Liver (tissue), 9 donors: Measurements from ENCODE around the gene HMX3. TPM values are rescaled to one million over a fixed set of nuclear protein-coding genes. Genes with fewer than 3 reads are reported as not detected.

Source experiments
- DNase-seq: peaks from one replicate; pipeline ENCODE4 v3.0.0-alpha.2; 2017; ENCODE audit warnings: low spot score
- H3K27ac ChIP-seq, 2 donors: one replicate each; pipeline ENCODE4 v1.7.0; 2013; ENCODE audit warnings: inconsistent platforms in 2 of 2, low read length in 2 of 2, control low read depth in 1 of 2, low read depth in 1 of 2, mild to moderate bottlenecking in 1 of 2
- H3K27me3 ChIP-seq, 4 donors: one replicate each; pipeline versions ENCODE4 v1.6.1 to v1.7.0; 2013; ENCODE audit warnings: low read length in 3 of 4, inconsistent platforms in 1 of 4, mild to moderate bottlenecking in 1 of 4, moderate library complexity in 1 of 4; ENCODE audit not compliant: control insufficient read depth in 4 of 4, insufficient read depth in 4 of 4
- H3K36me3 ChIP-seq, 4 donors: one replicate each; pipeline versions ENCODE4 v1.6.1 to v1.7.0; 2013; ENCODE audit warnings: low read length in 3 of 4, mild to moderate bottlenecking in 3 of 4, low read depth in 1 of 4, moderate library complexity in 1 of 4; ENCODE audit not compliant: control insufficient read depth in 4 of 4, insufficient read depth in 3 of 4
- H3K4me1 ChIP-seq, 4 donors: one replicate each; pipeline versions ENCODE4 v1.6.1 to v1.7.0; 2013; ENCODE audit warnings: low read length in 3 of 4, mild to moderate bottlenecking in 3 of 4, moderate library complexity in 1 of 4; ENCODE audit not compliant: control insufficient read depth in 4 of 4, insufficient read depth in 4 of 4
- H3K4me3 ChIP-seq, 3 donors: one replicate each; pipeline versions ENCODE4 v1.6.1 to v1.7.0; 2013; ENCODE audit warnings: low read length in 3 of 3, control low read depth in 1 of 3, low read depth in 1 of 3, mild to moderate bottlenecking in 1 of 3
- H3K9ac ChIP-seq, 2 donors: one replicate each; pipeline ENCODE4 v1.7.0; 2013; ENCODE audit warnings: low read length in 2 of 2, mild to moderate bottlenecking in 2 of 2, moderate library complexity in 2 of 2, control low read depth in 1 of 2, low read depth in 1 of 2
- H3K9me3 ChIP-seq, 4 donors: one replicate each; pipeline versions ENCODE4 v1.6.1 to v1.7.0; 2013; ENCODE audit warnings: low read length in 3 of 4; ENCODE audit not compliant: control insufficient read depth in 4 of 4
- EGR1 ChIP-seq, 2 donors: IDR thresholded peaks; 2 replicates each; pipeline ENCODE4 v1.6.1; 2016 to 2018; ENCODE audit warnings: antibody characterized with exemption in 2 of 2, low read depth in 2 of 2
- FOXA1 ChIP-seq: IDR thresholded peaks from 2 replicates; pipeline ENCODE4 v1.6.1; 2016; ENCODE audit warnings: antibody characterized with exemption
- FOXA2 ChIP-seq: IDR thresholded peaks from 2 replicates; pipeline ENCODE4 v1.6.1; 2016; ENCODE audit warnings: antibody characterized with exemption
- GABPA ChIP-seq, 2 donors: IDR thresholded peaks in 1 of 2; conservative IDR thresholded peaks in 1 of 2; 2 replicates each; pipeline ENCODE4 v1.6.1; 2016; ENCODE audit warnings: antibody characterized with exemption in 2 of 2, mild to moderate bottlenecking in 1 of 2, moderate library complexity in 1 of 2
- HNF4A ChIP-seq, 2 donors: conservative IDR thresholded peaks; 2 replicates each; pipeline ENCODE4 v1.6.1; 2016; ENCODE audit warnings: antibody characterized with exemption in 2 of 2, mild to moderate bottlenecking in 2 of 2
- HNF4G ChIP-seq: IDR thresholded peaks from 2 replicates; pipeline ENCODE4 v1.6.1; 2016; ENCODE audit warnings: antibody characterized with exemption
- JUND ChIP-seq, 2 donors: IDR thresholded peaks; 2 replicates each; pipeline ENCODE4 v1.6.1; 2016; ENCODE audit warnings: antibody characterized with exemption in 2 of 2
- NR2F2 ChIP-seq: IDR thresholded peaks from 2 replicates; pipeline ENCODE4 v1.6.1; 2016; ENCODE audit warnings: antibody characterized with exemption
- RAD21 ChIP-seq, 2 donors: IDR thresholded peaks; 2 replicates each; pipeline ENCODE4 v1.6.1; 2016; ENCODE audit warnings: antibody characterized with exemption in 2 of 2, mild to moderate bottlenecking in 2 of 2
- RXRA ChIP-seq, 2 donors: IDR thresholded peaks; 2 replicates each; pipeline ENCODE4 v1.6.1; 2017 to 2018; ENCODE audit warnings: antibody characterized with exemption in 2 of 2, mild to moderate bottlenecking in 1 of 2
- SP1 ChIP-seq: IDR thresholded peaks from 2 replicates; pipeline ENCODE4 v1.6.1; 2018; ENCODE audit warnings: antibody characterized with exemption, mild to moderate bottlenecking
- TAF1 ChIP-seq: conservative IDR thresholded peaks from 2 replicates; pipeline ENCODE4 v1.6.1; 2016; ENCODE audit warnings: antibody characterized with exemption, mild to moderate bottlenecking
- YY1 ChIP-seq: IDR thresholded peaks from 2 replicates; pipeline ENCODE4 v1.6.1; 2016; ENCODE audit warnings: antibody characterized with exemption, mild to moderate bottlenecking
- WGBS: extraction: QIAGEN DNeasy Blood & Tissue Kit; methylation state at CpG from one replicate; pipeline ENCODE4 v1.1.7; 2013; 5-methylcytosine and 5-hydroxymethylcytosine counted together
- polyA plus RNA-seq, 2 donors: library from polyadenylated mRNA; stranded (reverse) in 1 of 2; unstranded in 1 of 2; fragments of 200-250 nt in 1 of 2; fragments of >200 nt in 1 of 2; fragmentation: Nextera tagmentation in 1 of 2; extraction: Ambion mirVana in 1 of 2; gene quantifications; one replicate each; pipeline versions ENCODE4 v1.2.1 to v1.2.3, GENCODE V29; 2013 to 2015
- total RNA-seq, 2 donors: library from RNA; depleted of rRNA; stranded (reverse); fragments of >200 nt; gene quantifications; one replicate each; pipeline ENCODE4 v1.2.3, GENCODE V29; 2014
- TF ChIP-seq, protein P1 (sequence below): fragments of 150-350 bp; IDR thresholded peaks from 2 replicates; pipeline ENCODE4 v1.5.1; 2017; ENCODE audit warnings: improper control_type of control experiment, low read depth, low read length; ENCODE audit not compliant: missing input control
- TF ChIP-seq, protein P2 (sequence below): IDR thresholded peaks from 2 replicates; pipeline ENCODE4 v1.6.1; 2016; ENCODE audit warnings: antibody characterized with exemption
- TF ChIP-seq, protein P3 (sequence below): IDR thresholded peaks from 2 replicates; pipeline ENCODE4 v1.6.1; 2016; ENCODE audit warnings: antibody characterized with exemption, mild to moderate bottlenecking
- TF ChIP-seq, protein P4 (sequence below): IDR thresholded peaks from 2 replicates; pipeline ENCODE4 v1.6.1; 2016; ENCODE audit warnings: antibody characterized with exemption
- TF ChIP-seq, protein P5 (sequence below): IDR thresholded peaks from 2 replicates; pipeline ENCODE4 v1.6.1; 2016; ENCODE audit warnings: antibody characterized with exemption
- donor health status: healthy.
- donor health status: healthy.
- donor health status: healthy.
- donor health status: healthy.
- donor health status: healthy.

The HMX3 gene
- total and polyA plus RNA-seq, 4 donors = not detected

DNA sequence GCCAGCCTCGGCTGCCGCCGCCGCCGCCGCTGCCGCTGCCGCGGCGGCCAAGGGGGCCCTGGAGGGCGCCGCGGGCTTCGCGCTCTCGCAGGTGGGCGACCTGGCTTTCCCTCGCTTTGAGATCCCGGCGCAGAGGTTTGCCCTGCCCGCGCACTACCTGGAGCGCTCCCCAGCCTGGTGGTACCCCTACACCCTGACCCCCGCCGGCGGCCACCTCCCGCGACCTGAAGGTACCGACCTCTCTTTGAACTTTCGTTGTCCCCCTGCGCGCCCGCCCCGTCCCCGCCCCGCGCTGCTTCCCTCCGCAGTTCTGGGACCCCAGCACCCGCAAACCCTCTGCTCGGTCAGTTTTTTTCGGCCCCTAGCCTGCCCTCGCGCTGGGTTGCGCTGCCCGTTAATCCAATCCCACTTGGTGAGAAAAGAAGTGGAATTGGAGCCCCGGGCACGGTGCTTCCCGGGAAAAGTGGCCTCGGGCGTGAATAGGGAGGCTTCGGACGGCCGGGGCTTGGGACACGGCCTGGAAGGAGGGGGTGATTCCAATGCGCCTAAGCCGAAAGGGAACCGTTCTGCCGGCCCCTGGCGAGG is 543 bp downstream of the HMX3 start:
- DNase-seq = no peak
- 5% methylated on average over 59 of the region's 59 CpGs for WGBS
- Histone ChIP-seq H3K9ac (no peak overlapping the region), H3K9me3 (no peaks in the 10 kb centered on the region), H3K4me1 (peaks cover 21 to 44% (median 36%) of the 10 kb centered on the region in 4 donors), H3K27ac (no peak overlapping the region), H3K4me3 (peak overlapping the region in 1 of 3 donors; percentile 37), H3K36me3 (no peaks in the 10 kb centered on the region), H3K27me3 (peaks cover 15 to 31% (median 27%) of the 10 kb centered on the region in 4 donors)
- TF ChIP-seq RXRA (IDR thresholded peaks at IDR 0.05) (no peak), HNF4G (no peak), SP1 (no peak), HNF4A (conservative IDR thresholded peaks at IDR 0.05) (no peak)
- TF ChIP-seq, protein P1, sequence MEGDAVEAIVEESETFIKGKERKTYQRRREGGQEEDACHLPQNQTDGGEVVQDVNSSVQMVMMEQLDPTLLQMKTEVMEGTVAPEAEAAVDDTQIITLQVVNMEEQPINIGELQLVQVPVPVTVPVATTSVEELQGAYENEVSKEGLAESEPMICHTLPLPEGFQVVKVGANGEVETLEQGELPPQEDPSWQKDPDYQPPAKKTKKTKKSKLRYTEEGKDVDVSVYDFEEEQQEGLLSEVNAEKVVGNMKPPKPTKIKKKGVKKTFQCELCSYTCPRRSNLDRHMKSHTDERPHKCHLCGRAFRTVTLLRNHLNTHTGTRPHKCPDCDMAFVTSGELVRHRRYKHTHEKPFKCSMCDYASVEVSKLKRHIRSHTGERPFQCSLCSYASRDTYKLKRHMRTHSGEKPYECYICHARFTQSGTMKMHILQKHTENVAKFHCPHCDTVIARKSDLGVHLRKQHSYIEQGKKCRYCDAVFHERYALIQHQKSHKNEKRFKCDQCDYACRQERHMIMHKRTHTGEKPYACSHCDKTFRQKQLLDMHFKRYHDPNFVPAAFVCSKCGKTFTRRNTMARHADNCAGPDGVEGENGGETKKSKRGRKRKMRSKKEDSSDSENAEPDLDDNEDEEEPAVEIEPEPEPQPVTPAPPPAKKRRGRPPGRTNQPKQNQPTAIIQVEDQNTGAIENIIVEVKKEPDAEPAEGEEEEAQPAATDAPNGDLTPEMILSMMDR = no peak
- TF ChIP-seq, protein P2, sequence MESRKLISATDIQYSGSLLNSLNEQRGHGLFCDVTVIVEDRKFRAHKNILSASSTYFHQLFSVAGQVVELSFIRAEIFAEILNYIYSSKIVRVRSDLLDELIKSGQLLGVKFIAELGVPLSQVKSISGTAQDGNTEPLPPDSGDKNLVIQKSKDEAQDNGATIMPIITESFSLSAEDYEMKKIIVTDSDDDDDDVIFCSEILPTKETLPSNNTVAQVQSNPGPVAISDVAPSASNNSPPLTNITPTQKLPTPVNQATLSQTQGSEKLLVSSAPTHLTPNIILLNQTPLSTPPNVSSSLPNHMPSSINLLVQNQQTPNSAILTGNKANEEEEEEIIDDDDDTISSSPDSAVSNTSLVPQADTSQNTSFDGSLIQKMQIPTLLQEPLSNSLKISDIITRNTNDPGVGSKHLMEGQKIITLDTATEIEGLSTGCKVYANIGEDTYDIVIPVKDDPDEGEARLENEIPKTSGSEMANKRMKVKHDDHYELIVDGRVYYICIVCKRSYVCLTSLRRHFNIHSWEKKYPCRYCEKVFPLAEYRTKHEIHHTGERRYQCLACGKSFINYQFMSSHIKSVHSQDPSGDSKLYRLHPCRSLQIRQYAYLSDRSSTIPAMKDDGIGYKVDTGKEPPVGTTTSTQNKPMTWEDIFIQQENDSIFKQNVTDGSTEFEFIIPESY = no peak

DNA sequence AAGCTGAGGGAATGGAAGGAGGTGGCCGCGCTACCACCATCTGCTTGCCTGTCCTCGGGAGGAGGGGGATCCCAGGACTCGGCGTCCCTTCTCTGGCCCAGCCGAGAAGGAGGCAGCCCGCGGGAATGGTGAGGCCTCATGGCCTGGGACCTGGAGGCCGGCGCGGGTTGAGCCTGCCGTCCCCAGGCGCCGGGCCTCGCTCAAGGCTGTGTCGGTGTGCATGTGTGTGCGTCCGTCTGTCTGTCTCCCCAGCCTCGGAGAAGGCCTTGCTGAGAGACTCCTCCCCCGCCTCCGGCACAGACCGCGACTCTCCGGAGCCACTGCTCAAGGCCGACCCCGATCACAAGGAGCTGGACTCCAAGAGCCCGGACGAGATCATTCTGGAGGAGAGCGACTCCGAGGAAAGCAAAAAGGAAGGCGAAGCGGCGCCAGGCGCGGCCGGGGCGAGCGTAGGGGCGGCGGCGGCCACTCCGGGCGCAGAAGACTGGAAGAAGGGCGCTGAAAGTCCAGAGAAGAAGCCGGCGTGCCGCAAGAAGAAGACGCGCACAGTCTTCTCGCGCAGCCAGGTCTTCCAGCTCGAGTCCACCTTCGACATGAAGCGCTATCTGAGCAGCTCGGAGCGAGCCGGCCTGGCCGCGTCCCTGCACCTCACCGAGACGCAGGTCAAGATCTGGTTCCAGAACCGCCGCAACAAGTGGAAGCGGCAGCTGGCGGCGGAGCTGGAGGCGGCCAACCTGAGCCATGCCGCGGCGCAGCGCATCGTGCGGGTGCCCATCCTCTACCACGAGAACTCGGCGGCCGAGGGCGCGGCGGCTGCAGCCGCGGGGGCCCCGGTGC is 1.3 kb downstream of the HMX3 start:
- Histone ChIP-seq H3K9ac (no peak overlapping the region), H3K9me3 (no peaks in the 10 kb centered on the region), H3K4me3 (peak overlapping the region in 1 of 3 donors; percentile 19), H3K36me3 (no peaks in the 10 kb centered on the region), H3K27me3 (peaks cover 21 to 36% (median 29%) of the 10 kb centered on the region in 4 donors), H3K27ac (no peak overlapping the region), H3K4me1 (peaks cover 21 to 44% (median 36%) of the 10 kb centered on the region in 4 donors)
- 3% methylated on average over 83 of the region's 83 CpGs for WGBS
- DNase-seq = no peak
- TF ChIP-seq, protein P3, sequence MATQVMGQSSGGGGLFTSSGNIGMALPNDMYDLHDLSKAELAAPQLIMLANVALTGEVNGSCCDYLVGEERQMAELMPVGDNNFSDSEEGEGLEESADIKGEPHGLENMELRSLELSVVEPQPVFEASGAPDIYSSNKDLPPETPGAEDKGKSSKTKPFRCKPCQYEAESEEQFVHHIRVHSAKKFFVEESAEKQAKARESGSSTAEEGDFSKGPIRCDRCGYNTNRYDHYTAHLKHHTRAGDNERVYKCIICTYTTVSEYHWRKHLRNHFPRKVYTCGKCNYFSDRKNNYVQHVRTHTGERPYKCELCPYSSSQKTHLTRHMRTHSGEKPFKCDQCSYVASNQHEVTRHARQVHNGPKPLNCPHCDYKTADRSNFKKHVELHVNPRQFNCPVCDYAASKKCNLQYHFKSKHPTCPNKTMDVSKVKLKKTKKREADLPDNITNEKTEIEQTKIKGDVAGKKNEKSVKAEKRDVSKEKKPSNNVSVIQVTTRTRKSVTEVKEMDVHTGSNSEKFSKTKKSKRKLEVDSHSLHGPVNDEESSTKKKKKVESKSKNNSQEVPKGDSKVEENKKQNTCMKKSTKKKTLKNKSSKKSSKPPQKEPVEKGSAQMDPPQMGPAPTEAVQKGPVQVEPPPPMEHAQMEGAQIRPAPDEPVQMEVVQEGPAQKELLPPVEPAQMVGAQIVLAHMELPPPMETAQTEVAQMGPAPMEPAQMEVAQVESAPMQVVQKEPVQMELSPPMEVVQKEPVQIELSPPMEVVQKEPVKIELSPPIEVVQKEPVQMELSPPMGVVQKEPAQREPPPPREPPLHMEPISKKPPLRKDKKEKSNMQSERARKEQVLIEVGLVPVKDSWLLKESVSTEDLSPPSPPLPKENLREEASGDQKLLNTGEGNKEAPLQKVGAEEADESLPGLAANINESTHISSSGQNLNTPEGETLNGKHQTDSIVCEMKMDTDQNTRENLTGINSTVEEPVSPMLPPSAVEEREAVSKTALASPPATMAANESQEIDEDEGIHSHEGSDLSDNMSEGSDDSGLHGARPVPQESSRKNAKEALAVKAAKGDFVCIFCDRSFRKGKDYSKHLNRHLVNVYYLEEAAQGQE = no peak
- TF ChIP-seq, protein P2 = no peak
- no peak for TF ChIP-seq GABPA (IDR thresholded peaks at IDR 0.05 in 1 of 2, conservative IDR thresholded peaks at IDR 0.05 in 1 of 2)
- TF ChIP-seq HNF4A (conservative IDR thresholded peaks at IDR 0.05) = no peak
- TF ChIP-seq, protein P1 = no peak
- TF ChIP-seq, protein P4, sequence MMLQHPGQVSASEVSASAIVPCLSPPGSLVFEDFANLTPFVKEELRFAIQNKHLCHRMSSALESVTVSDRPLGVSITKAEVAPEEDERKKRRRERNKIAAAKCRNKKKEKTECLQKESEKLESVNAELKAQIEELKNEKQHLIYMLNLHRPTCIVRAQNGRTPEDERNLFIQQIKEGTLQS = no peak
- TF ChIP-seq FOXA2 = no peak
- no peak for TF ChIP-seq RXRA (IDR thresholded peaks at IDR 0.05)
- no peak for TF ChIP-seq EGR1 (IDR thresholded peaks at IDR 0.05; ENCODE audit: low read depth in 2 of 2)
- TF ChIP-seq, protein P5, sequence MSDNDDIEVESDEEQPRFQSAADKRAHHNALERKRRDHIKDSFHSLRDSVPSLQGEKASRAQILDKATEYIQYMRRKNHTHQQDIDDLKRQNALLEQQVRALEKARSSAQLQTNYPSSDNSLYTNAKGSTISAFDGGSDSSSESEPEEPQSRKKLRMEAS = no peak
- no peak for TF ChIP-seq SP1
- TF ChIP-seq RAD21 (IDR thresholded peaks at IDR 0.05) = no peak
- no peak for TF ChIP-seq FOXA1
- TF ChIP-seq HNF4G = no peak
- no peak for TF ChIP-seq JUND (IDR thresholded peaks at IDR 0.05)
- no peak for TF ChIP-seq TAF1
- TF ChIP-seq YY1 = no peak
- TF ChIP-seq NR2F2 = no peak
